ENCODE data around the gene SFTPA2.
"Not testable (repeated sequence)": the region's sequence is repeated elsewhere in the genome, so short reads cannot be mapped to it uniquely, and the experiment has no call there.

SFTPA2 gene

DNA sequence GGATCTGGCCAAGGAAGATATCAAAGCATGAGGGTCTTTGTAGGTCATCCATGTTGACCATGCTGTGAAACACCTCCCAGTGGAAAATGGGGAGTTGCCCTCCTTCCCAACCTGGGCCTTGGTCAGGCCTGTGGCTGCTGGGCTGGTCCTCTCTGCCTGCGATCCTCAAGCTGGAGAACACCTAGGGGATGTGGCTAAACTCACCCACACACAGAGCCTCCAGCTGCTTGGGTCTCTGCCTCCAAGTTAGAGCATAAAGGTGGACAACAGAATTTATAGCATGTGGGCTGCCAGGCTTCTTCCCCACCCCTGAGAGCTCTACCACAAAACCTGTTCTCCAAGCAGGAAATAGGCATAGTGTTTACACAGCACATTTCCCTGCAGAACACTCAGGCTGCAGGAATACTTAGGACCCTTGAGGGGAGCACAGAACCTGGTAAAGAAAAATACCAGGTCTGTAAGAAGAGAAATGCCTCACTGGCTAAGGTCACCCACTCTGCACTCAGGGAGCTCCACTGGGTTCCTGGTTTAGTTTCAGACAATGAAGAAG is at the start of gene SFTPA2:
SFTPA2 (minus strand) TSS at position 248 of the 550 bp plus-strand sequence. CDS start 924 bp downstream, outside the sequence.
- DNase-seq = no peak

GRCh38 chr10:79608505-79609375 is 48.5 kb upstream of the SFTPA2 start:
- no peak for DNase-seq

- DNase-seq = no peak
These were observed 45.1 kb upstream of the SFTPA2 start for GRCh38 chr10:79605308-79605707.

DNA sequence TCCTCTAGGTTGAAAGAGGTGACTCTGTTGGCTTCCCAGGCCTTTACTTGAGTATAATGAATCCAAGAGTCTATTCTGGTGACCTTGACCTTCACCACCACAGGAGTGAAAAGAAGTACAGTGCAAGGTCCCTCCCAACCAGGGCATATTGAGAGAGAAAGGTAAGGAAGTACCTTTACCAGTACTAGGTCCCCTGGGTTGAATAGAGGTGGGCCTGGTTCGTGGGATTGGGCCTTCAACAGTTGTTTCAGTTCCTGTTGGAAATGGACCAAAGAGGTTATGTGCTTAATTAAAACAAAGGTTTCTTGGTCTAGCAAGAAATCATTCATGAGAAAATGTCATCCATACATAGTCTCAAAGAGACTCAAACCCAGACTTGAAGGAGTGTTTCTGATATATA is 44.1 kb upstream of the SFTPA2 start:
- DNase-seq = no peak

- DNase-seq = no peak
These were observed 42.7 kb upstream of the SFTPA2 start for GRCh38 chr10:79602953-79603352.

GRCh38 chr10:79601939-79602338 is 41.7 kb upstream of the SFTPA2 start:
- no peak for DNase-seq

- not testable (repeated sequence) for DNase-seq
These were observed 39.4 kb upstream of the SFTPA2 start for GRCh38 chr10:79599644-79600043.

DNA sequence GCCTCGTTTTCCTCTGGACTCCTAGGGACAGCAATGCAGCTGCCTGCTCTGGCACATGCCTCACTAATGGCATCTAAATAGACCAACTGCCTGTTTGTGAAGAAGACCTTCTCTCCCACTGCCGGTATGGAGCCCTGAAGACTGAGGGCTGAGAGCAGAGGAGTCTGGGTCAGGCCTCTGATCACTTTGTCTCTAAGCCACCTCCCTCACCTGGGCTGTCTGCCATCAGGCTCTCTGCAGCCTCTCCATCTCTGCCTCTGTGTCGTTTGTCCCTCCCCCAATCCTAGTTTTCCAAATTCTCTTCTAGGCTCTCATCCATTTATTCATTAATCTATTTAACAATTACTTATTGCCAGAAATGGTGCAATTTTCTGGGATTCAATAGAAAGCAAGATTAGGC is 35.3 kb upstream of the SFTPA2 start:
- DNase-seq = no peak

DNA sequence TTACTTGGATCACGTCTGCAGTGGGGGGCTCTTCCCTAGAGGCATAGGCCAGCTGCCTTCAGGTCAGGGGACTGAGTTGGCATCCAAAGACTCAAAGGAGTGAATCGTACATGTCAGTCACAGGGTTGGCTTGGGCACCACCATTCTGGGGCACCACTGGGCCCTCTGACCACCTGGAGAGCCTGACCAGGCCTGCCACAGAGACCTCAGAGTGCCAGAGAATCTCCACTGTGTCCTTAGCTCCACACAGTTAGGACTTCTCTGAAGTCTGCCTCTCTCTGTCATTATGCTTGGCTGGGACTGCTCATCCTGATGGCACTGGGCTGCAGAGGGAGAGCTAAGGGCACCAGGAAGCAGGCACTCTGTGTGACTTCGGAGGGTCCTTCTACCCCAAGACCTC is 34.4 kb upstream of the SFTPA2 start:
- DNase-seq = not testable (repeated sequence)

DNA sequence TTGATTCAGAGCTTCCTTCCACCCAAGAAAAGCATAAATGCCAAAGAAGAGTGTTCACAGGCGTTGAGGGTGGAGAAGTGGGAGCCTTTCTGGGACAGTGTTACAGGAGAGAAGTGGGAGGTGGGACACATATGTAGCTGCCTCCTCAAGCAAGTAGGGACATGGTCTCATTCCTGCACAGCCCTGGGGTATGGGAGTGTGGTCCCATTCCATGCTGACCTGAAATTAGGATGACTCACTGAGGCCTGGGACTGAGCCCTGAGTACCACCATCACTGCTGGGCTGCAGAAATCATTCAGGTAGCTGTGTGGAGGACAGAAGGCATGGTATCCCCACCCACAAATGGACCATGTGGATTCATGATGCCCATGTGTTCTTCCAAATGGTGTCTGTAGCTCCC is 33.2 kb upstream of the SFTPA2 start:
- no peak for DNase-seq

GRCh38 chr10:79588800-79589199 is 28.6 kb upstream of the SFTPA2 start:
- no peak for DNase-seq

GRCh38 chr10:79586933-79587332 is 26.7 kb upstream of the SFTPA2 start:
- DNase-seq = no peak

- no peak for DNase-seq
These were observed 25.8 kb upstream of the SFTPA2 start for GRCh38 chr10:79585870-79586527.

GRCh38 chr10:79583488-79584024 is 23.3 kb upstream of the SFTPA2 start:
- DNase-seq = no peak

- DNase-seq = not testable (repeated sequence)
These were observed 22.7 kb upstream of the SFTPA2 start for GRCh38 chr10:79582954-79583353.

DNA sequence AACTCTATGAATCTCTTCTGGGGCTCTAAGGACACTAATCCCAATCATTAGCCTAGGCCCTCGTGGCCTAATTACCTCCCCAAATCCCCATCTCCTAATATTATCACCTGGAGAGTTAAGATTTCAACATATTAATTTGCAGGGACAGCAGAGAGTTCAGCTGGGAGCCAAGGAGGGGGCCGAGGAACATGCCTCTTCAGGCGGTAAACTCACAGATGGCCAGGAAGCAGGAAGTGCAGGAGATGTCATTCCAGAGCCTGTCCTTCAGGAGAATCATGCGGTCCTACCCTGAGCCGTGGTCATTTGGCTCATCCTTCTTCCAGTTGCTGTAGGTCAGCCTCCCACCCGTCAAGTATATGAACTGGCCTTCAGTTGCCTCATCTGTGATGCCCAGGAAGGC is 21.9 kb upstream of the SFTPA2 start:
- DNase-seq = no peak

GRCh38 chr10:79581044-79581443 is 20.8 kb upstream of the SFTPA2 start:
- DNase-seq = no peak

DNA sequence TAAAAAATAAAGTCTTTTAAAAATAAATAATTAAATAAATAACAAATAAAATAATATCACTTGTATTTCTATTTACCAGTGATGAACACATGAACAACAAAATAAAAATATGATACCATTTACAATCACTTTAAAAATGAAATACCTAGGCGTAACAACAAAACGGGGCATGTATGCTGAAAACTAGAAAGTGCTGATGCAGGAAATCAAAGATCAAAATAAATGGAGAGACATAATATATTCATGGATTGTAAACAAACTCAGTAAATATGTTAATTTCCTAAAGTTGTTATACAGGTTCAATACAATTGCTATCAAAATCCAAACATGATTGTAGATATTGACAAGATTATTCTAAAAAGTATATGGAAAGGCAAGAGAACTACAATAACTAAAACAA is 19.2 kb upstream of the SFTPA2 start:
- DNase-seq = no peak

GRCh38 chr10:79570624-79571023 is 10.4 kb upstream of the SFTPA2 start:
- not testable (repeated sequence) for DNase-seq

GRCh38 chr10:79563426-79563825 is 3.2 kb upstream of the SFTPA2 start:
- DNase-seq = no peak

DNA sequence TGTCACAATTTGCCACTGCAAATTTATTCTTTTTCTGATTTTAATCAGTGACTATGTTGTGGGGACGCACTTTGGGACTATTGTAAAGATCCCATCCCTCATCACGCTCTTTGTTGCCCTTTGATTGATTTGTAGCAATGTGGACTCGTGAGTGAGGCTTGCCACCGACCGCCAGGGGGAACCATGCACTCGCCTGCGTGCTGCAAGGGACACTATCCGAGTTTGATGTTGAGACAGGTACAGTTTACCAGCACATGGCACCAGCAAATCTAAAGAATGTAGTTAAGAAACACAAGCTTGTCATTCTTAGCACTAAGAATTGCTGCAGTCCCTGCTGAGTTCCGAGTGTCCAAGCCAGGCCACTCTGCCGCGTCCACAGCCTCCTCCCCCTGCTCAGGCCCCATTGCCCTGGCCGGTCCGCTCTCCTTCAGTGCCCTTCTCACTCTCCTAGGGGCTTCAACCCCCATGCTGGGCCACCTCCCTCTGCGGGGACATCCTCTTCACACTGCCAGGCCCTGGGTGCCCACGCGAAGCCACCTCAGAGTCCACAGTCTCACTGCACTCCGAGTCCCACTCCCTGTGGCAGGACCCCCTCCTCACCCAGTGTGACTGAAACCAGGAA is 2.0 kb upstream of the SFTPA2 start:
- no peak for DNase-seq

DNA sequence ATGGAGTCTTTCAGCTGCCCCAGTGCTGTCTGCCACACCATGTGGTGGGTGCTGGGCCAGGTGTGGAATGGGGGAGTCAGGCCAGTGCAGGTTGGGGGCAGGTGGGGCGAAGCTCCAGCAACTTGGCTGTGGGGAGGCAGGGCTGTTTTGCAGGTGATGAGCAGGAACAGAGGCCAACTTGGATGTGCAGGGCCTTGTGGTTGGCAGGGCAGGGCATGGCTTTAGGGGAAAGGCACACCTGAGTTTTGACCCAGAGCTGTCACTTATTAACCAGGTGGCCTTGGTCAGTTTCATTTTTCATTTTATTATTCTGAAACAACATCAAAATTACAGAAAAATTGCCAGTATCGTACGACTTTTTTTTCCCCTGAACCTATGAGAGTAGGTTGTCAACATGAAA is 1.1 kb upstream of the SFTPA2 start:
- DNase-seq = no peak

GRCh38 chr10:79559726-79560125 is 481 bp downstream of the SFTPA2 start:
- no peak for DNase-seq
